Trophoblast cell (in vitro differentiated cells and primary cell): ENCODE measurements around the gene LHPP.
"Not testable (repeated sequence)": the region's sequence is repeated elsewhere in the genome, so short reads cannot be mapped to it uniquely, and the experiment has no call there.

ENCODE experiments used
- DNase-seq, 2 donors: peaks; one replicate each; pipeline ENCODE4 v3.0.0-alpha.2; 2016
- H2AFZ ChIP-seq: 2 replicates; pipeline ENCODE4 v1.6.1; 2013; ENCODE audit warnings: low read length, moderate library complexity, mild to moderate bottlenecking; ENCODE audit not compliant: insufficient read depth, poor library complexity
- H2AK5ac ChIP-seq: 2 replicates; pipeline ENCODE4 v1.6.1; 2013; ENCODE audit warnings: mild to moderate bottlenecking, low read length
- H2BK120ac ChIP-seq: 2 replicates; pipeline ENCODE4 v1.6.1; 2013; ENCODE audit warnings: low read length, mild to moderate bottlenecking, moderate library complexity; ENCODE audit not compliant: insufficient read depth, poor library complexity
- H2BK12ac ChIP-seq: 2 replicates; pipeline ENCODE4 v1.6.1; 2013; ENCODE audit warnings: mild to moderate bottlenecking, low read length, moderate library complexity
- H2BK5ac ChIP-seq: 2 replicates; pipeline ENCODE4 v1.6.1; 2013; ENCODE audit warnings: low read length, low read depth, moderate library complexity, mild to moderate bottlenecking; ENCODE audit not compliant: poor library complexity
- H3K14ac ChIP-seq: 2 replicates; pipeline ENCODE4 v1.6.1; 2013; ENCODE audit warnings: mild to moderate bottlenecking, low read length
- H3K18ac ChIP-seq: 2 replicates; pipeline ENCODE4 v1.6.1; 2013; ENCODE audit warnings: mild to moderate bottlenecking, low read length
- H3K23ac ChIP-seq: 2 replicates; pipeline ENCODE4 v1.6.1; 2013; ENCODE audit warnings: low read length
- H3K27ac ChIP-seq: 2 replicates; pipeline ENCODE4 v1.5.1; 2013; ENCODE audit warnings: low read depth, mild to moderate bottlenecking, inconsistent platforms, low read length, moderate library complexity
- H3K27me3 ChIP-seq: 2 replicates; pipeline ENCODE4 v1.6.1; 2013; ENCODE audit warnings: inconsistent platforms, mild to moderate bottlenecking, low read length, moderate library complexity; ENCODE audit not compliant: insufficient read depth
- H3K36me3 ChIP-seq, 2 experiments: 1 replicate in 1 of 2; 2 replicates in 1 of 2; pipeline ENCODE4 v1.6.1; 2013; ENCODE audit warnings: low read length in 2 of 2, mild to moderate bottlenecking in 2 of 2, moderate library complexity in 1 of 2; ENCODE audit not compliant: insufficient read depth in 2 of 2, control insufficient read depth in 1 of 2
- H3K4ac ChIP-seq: 2 replicates; pipeline ENCODE4 v1.6.1; 2013; ENCODE audit warnings: low read depth, mild to moderate bottlenecking, low read length, moderate library complexity
- H3K4me1 ChIP-seq, 2 experiments: 1 replicate in 1 of 2; 2 replicates in 1 of 2; pipeline ENCODE4 v1.6.1; 2013; ENCODE audit warnings: low read length in 2 of 2, mild to moderate bottlenecking in 2 of 2, moderate library complexity in 1 of 2; ENCODE audit not compliant: insufficient read depth in 2 of 2, control insufficient read depth in 1 of 2
- H3K4me2 ChIP-seq: 2 replicates; pipeline ENCODE4 v1.6.1; 2013; ENCODE audit warnings: inconsistent platforms, mild to moderate bottlenecking, low read length, moderate library complexity
- H3K4me3 ChIP-seq: 2 replicates; pipeline ENCODE4 v1.5.1; 2013; ENCODE audit warnings: mild to moderate bottlenecking, low read depth, low read length, inconsistent platforms
- H3K79me1 ChIP-seq: one replicate; pipeline ENCODE4 v1.6.1; 2013; ENCODE audit warnings: low read length
- H3K79me2 ChIP-seq: 2 replicates; pipeline ENCODE4 v1.6.1; 2013; ENCODE audit warnings: low read length, mild to moderate bottlenecking; ENCODE audit not compliant: control insufficient read depth, insufficient read depth, poor library complexity
- H3K9ac ChIP-seq: 2 replicates; pipeline ENCODE4 v1.6.1; 2013; ENCODE audit warnings: mild to moderate bottlenecking, low read length
- H3K9me3 ChIP-seq: 2 replicates; pipeline ENCODE4 v1.6.1; 2013; ENCODE audit warnings: low read depth, mild to moderate bottlenecking, control low read depth, inconsistent platforms, low read length; ENCODE audit not compliant: insufficient read depth
- H4K12ac ChIP-seq: 2 replicates; pipeline ENCODE4 v1.6.1; 2013; ENCODE audit warnings: low read depth, mild to moderate bottlenecking, low read length, moderate library complexity
- H4K8ac ChIP-seq: 2 replicates; pipeline ENCODE4 v1.6.1; 2013; ENCODE audit warnings: low read depth, mild to moderate bottlenecking, low read length, moderate library complexity
- H4K91ac ChIP-seq: one replicate; pipeline ENCODE4 v1.6.1; 2013; ENCODE audit warnings: low read depth, mild to moderate bottlenecking, low read length, moderate library complexity
- WGBS: extraction: QIAGEN DNeasy Blood & Tissue Kit; methylation state at CpG from one replicate; pipeline ENCODE4 v1.1.7; 2013; ENCODE audit warnings: missing lambda C conversion rate; ENCODE audit not compliant: insufficient read length, insufficient coverage; ENCODE audit errors: extremely low coverage; 5-methylcytosine and 5-hydroxymethylcytosine counted together

LHPP gene

DNA sequence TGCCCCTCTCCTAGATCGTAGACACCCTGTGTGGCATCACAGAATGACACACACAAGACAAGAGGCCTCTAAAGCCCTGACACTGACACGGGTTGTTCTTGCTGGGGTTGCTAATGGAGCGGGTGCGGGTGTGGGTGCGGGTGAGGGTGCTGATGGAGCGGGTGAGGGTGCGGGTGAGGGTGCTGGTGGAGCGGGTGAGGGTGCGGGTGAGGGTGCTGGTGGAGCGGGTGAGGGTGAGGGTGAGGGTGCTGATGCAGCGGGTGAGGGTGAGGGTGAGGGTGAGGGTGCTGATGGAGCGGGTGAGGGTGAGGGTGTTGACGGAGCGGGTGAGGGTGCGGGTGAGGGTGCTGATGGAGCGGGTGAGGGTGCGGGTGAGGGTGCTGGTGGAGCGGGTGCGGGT lies 148.6 kb downstream of the LHPP start:
- H3K79me1 ChIP-seq, H3K4me1 ChIP-seq, H3K27me3 ChIP-seq, H3K36me3 ChIP-seq, H3K9me3 ChIP-seq, H4K91ac ChIP-seq, H2AFZ ChIP-seq, H3K79me2 ChIP-seq, H3K4me3 ChIP-seq, H3K23ac ChIP-seq, DNase-seq, H4K8ac ChIP-seq, H2AK5ac ChIP-seq, H2BK5ac ChIP-seq, H3K4ac ChIP-seq, H3K9ac ChIP-seq, H2BK12ac ChIP-seq, H3K14ac ChIP-seq, H4K12ac ChIP-seq, H3K4me2 ChIP-seq, H3K27ac ChIP-seq, H2BK120ac ChIP-seq, H3K18ac ChIP-seq: not testable (repeated sequence)
- no CpG with 5 or more reads among the region's 19 CpGs for WGBS

DNA sequence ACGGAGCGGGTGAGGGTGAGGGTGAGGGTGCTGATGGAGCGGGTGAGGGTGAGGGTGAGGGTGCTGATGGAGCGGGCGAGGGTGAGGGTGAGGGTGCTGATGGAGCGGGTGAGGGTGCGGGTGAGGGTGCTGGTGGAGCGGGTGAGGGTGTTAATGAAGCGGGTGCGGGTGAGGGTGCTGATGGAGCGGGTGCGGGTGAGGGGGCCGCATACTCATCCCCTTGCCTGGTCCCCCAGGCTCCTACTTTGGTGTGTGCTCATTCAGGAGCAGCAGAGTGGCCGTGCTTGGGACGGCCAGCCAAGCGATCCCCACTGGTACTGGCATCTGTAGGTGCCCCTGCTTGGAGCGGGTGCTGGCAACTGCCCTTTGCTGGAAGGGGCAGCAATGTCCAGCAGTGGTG lies 149.2 kb downstream of the LHPP start:
- H3K36me3 ChIP-seq, H3K27me3 ChIP-seq, H2BK5ac ChIP-seq, H2BK12ac ChIP-seq, DNase-seq, H3K79me1 ChIP-seq, H4K12ac ChIP-seq, H3K27ac ChIP-seq, H3K4ac ChIP-seq, H2BK120ac ChIP-seq, H3K9ac ChIP-seq, H2AFZ ChIP-seq, H4K8ac ChIP-seq, H2AK5ac ChIP-seq, H3K18ac ChIP-seq, H3K14ac ChIP-seq, H3K79me2 ChIP-seq, H3K4me2 ChIP-seq, H4K91ac ChIP-seq, H3K4me3 ChIP-seq, H3K9me3 ChIP-seq, H3K4me1 ChIP-seq, H3K23ac ChIP-seq: not testable (repeated sequence)
- WGBS = no CpG with 5 or more reads among the region's 17 CpGs

DNA sequence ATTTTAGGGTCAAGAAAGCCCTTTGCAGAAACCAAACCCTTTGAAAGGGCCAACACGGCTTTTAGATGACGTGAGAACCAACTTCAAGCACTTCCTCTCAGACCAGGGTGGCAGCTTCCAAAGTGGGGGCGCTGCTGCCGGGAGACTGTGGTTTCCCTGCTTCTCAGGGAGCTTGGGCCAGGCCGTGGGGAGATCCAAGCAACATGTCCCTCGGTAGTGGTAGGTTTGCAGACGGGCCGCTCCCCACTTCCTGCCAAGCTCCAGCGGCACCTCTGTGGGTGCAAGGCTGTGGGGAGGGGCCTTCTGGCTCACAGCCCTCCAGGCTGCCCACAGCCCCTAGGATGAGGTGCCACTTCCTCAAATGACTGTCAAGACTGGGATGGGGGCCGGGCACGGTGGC lies 150.1 kb downstream of the LHPP start:
- no peaks in the 10 kb centered on the region for H3K27me3 ChIP-seq
- no peak overlapping the region for H3K23ac ChIP-seq
- no peak overlapping the region for H2BK5ac ChIP-seq
- H3K79me1 ChIP-seq = no peaks in the 10 kb centered on the region
- H3K18ac ChIP-seq = no peak overlapping the region
- no peak overlapping the region for H3K9ac ChIP-seq
- H3K4me2 ChIP-seq = no peak overlapping the region
- no peak overlapping the region for H3K27ac ChIP-seq
- no CpG with 5 or more reads among the region's 11 CpGs for WGBS
- H4K8ac ChIP-seq = no peak overlapping the region
- no peak overlapping the region for H4K12ac ChIP-seq
- H2BK120ac ChIP-seq = no peak overlapping the region
- DNase-seq = no peak
- H2AFZ ChIP-seq = no peak overlapping the region
- no peak overlapping the region for H3K4me3 ChIP-seq
- no peaks in the 10 kb centered on the region for H3K4me1 ChIP-seq
- H2AK5ac ChIP-seq = no peak overlapping the region
- H3K36me3 ChIP-seq = no peaks in the 10 kb centered on the region
- H2BK12ac ChIP-seq = no peak overlapping the region
- no peaks in the 10 kb centered on the region for H3K79me2 ChIP-seq
- H3K4ac ChIP-seq = no peak overlapping the region
- H3K9me3 ChIP-seq = peaks cover 3% of the 10 kb centered on the region
- H4K91ac ChIP-seq = no peak overlapping the region
- H3K14ac ChIP-seq = no peak overlapping the region

DNA sequence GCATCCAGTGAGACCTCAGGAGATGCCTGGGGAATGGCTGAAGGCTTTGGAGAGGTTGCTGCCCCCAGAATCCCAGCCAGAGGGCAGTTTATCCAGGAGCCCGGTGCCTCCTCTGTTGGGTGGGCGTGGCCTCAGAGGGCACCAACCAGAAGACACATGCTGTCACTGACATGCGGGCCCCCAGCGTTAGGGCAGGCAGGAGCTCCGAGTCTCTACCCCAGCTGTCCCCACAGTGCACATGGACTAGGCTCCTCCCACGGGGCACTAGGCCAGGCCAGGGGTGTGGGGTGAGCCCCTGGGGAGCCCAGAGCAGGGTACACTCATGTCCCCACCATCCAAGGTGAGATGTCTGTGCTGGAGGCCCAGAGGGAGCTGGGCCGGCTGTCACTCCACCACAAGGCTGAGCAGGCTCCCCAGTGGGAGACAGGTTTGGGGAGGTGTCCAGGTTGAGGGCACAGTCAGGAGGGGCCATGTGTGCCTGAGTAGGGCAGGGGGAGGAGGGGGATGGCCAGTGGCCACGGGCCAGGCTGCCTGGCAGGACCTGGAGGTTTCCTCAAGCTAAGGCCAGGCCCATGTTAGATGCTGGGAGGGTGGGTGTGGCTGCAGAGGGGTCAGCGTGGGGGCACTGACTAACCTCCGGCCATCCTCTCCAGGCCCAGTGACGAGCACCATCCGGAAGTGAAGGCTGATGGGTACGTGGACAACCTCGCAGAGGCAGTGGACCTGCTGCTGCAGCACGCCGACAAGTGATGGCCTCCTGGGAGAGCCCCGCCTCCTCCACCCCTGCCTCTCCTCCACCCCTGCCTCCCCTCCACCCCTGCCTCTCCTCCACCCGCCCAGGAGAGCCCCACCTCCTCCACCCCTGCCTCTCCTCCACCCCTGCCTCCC lies 151.2 kb downstream of the LHPP start:
- H3K14ac ChIP-seq = no peak overlapping the region
- no peak overlapping the region for H2AFZ ChIP-seq
- no peak overlapping the region for H2BK12ac ChIP-seq
- no peak overlapping the region for H2AK5ac ChIP-seq
- no peak overlapping the region for H4K91ac ChIP-seq
- no peak overlapping the region for H3K4me2 ChIP-seq
- H3K4ac ChIP-seq = no peak overlapping the region
- H3K18ac ChIP-seq = no peak overlapping the region
- peak; percentile 63 to 65 for DNase-seq
- H2BK5ac ChIP-seq = no peak overlapping the region
- H3K9me3 ChIP-seq = peaks cover 3% of the 10 kb centered on the region
- no CpG with 5 or more reads among the region's 18 CpGs for WGBS
- no peak overlapping the region for H2BK120ac ChIP-seq
- H3K4me1 ChIP-seq = no peaks in the 10 kb centered on the region
- no peak overlapping the region for H3K27ac ChIP-seq
- H3K23ac ChIP-seq = no peak overlapping the region
- no peak overlapping the region for H3K9ac ChIP-seq
- H3K79me1 ChIP-seq = no peaks in the 10 kb centered on the region
- no peak overlapping the region for H4K12ac ChIP-seq
- H3K36me3 ChIP-seq = peaks cover 0 to 2% of the 10 kb centered on the region in 2 experiments
- H4K8ac ChIP-seq = no peak overlapping the region
- H3K27me3 ChIP-seq = no peaks in the 10 kb centered on the region
- H3K79me2 ChIP-seq = no peaks in the 10 kb centered on the region
- H3K4me3 ChIP-seq = no peak overlapping the region
